ENCODE measurements around the gene ARHGEF16.

ARHGEF16 gene

GRCh38 chr1:3439346-3440299 is 14.8 kb upstream of the ARHGEF16 start:
- no peak for DNase-seq

GRCh38 chr1:3440300-3440681 is 14.2 kb upstream of the ARHGEF16 start:
- no peak for DNase-seq

- no peak for DNase-seq
Observed at GRCh38 chr1:3440711-3441409, 13.6 kb upstream of the ARHGEF16 start.

- no peak for DNase-seq
Observed at GRCh38 chr1:3441410-3441847, 13.0 kb upstream of the ARHGEF16 start.

- DNase-seq, result no peak
Observed at GRCh38 chr1:3441880-3442279, 12.6 kb upstream of the ARHGEF16 start.

GRCh38 chr1:3442331-3442730 is 12.1 kb upstream of the ARHGEF16 start:
- no peak for DNase-seq

GRCh38 chr1:3442901-3443300 is 11.6 kb upstream of the ARHGEF16 start:
- no peak for DNase-seq

- no peak for DNase-seq
Observed at GRCh38 chr1:3443807-3444206, 10.7 kb upstream of the ARHGEF16 start.

GRCh38 chr1:3444298-3444697 is 10.2 kb upstream of the ARHGEF16 start:
- no peak for DNase-seq

GRCh38 chr1:3444736-3445135 is 9.7 kb upstream of the ARHGEF16 start:
- no peak for DNase-seq

- no peak for DNase-seq
Observed at GRCh38 chr1:3450202-3450863, 4.1 kb upstream of the ARHGEF16 start.

GRCh38 chr1:3450983-3451382 is 3.5 kb upstream of the ARHGEF16 start:
- no peak for DNase-seq

GRCh38 chr1:3451994-3452865 is 2.2 kb upstream of the ARHGEF16 start:
- DNase-seq, result no peak

- no peak for DNase-seq
Observed at GRCh38 chr1:3452866-3453175, 1.6 kb upstream of the ARHGEF16 start.

- peak; percentile 78 for DNase-seq
Observed at GRCh38 chr1:3453203-3453761, 1.2 kb upstream of the ARHGEF16 start.

- no peak for DNase-seq
Observed at GRCh38 chr1:3454811-3455618, 550 bp downstream of the ARHGEF16 start.

- DNase-seq, result no peak
Observed at GRCh38 chr1:3455670-3456448, 1.4 kb downstream of the ARHGEF16 start.

GRCh38 chr1:3456449-3456963 is 2.0 kb downstream of the ARHGEF16 start:
- no peak for DNase-seq

GRCh38 chr1:3456964-3457909 is 2.8 kb downstream of the ARHGEF16 start:
- DNase-seq, result no peak

Measured in right hindlimb (tissue), 1 donor.